GM21515 (cell line): Measurements from ENCODE around the gene PCDHB11.
"Not testable (repeated sequence)": the region's sequence is repeated elsewhere in the genome, so short reads cannot be mapped to it uniquely, and the experiment has no call there.

Experiments used
- ATAC-seq: cut with Tn5 transposase; IDR thresholded peaks from one replicate; pipeline ENCODE4 v1.9.1; 2021; ENCODE audit not compliant: unreplicated experiment

The PCDHB11 gene

GRCh38 chr5:141199359-141200235 is at the start of gene PCDHB11:
TSS of gene PCDHB11 (plus strand) at chr5:141199627. CDS start at chr5:141199775, 148 bp downstream.
- ATAC-seq = no peak

DNA sequence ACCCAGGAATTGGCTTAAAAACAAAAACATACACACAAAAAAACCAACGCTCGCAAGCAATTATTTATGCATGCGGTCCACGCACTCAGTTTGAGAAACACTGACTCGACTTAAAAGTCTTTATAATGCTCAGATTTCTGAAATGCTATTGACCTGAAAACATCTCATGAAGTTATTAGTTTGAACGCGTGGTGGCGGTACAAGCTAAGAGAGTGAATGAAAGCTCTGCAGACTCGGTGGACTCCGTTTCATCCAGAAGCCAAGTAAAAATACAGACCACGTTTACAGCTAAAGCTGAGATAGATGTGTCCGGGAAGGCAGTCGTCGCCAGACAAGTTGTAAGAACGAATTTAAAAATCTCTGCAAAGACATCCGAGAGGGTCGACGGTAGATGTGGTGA is 49.6 kb upstream of the PCDHB11 start, which contains the start of gene PCDHB6:
TSS of gene PCDHB6 (plus strand) at position 246 of the 400 bp plus-strand sequence. CDS start 201 bp downstream, outside the sequence.
- ATAC-seq = no peak

DNA sequence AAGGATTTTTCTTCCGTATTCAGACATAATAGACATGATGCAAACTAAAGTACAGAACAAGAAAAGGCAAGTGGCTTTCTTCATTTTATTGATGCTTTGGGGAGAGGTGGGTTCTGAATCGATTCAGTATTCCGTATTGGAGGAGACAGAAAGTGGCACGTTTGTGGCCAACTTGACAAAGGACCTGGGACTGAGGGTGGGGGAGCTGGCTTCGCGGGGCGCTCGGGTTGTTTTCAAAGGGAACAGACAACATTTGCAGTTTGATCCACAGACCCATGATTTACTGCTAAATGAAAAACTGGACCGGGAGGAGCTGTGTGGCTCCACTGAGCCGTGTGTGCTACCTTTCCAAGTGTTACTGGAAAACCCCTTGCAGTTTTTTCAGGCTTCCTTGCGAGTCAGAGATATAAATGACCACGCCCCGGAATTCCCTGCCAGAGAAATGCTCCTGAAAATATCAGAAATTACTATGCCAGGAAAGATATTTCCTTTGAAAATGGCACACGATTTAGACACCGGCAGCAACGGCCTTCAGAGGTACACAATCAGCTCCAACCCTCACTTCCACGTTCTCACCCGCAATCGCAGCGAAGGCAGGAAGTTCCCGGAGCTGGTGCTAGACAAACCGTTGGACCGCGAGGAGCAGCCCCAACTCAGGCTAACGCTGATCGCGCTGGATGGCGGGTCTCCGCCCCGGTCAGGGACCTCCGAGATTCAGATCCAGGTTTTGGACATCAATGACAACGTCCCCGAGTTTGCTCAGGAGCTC is 49.0 kb upstream of the PCDHB11 start:
- no peak for ATAC-seq

GRCh38 chr5:141150993-141151325 is 48.5 kb upstream of the PCDHB11 start:
- no peak for ATAC-seq

GRCh38 chr5:141151632-141152031 is 47.8 kb upstream of the PCDHB11 start:
- not testable (repeated sequence) for ATAC-seq

- not testable (repeated sequence) for ATAC-seq
These were observed 47.3 kb upstream of the PCDHB11 start for GRCh38 chr5:141152096-141152495.

DNA sequence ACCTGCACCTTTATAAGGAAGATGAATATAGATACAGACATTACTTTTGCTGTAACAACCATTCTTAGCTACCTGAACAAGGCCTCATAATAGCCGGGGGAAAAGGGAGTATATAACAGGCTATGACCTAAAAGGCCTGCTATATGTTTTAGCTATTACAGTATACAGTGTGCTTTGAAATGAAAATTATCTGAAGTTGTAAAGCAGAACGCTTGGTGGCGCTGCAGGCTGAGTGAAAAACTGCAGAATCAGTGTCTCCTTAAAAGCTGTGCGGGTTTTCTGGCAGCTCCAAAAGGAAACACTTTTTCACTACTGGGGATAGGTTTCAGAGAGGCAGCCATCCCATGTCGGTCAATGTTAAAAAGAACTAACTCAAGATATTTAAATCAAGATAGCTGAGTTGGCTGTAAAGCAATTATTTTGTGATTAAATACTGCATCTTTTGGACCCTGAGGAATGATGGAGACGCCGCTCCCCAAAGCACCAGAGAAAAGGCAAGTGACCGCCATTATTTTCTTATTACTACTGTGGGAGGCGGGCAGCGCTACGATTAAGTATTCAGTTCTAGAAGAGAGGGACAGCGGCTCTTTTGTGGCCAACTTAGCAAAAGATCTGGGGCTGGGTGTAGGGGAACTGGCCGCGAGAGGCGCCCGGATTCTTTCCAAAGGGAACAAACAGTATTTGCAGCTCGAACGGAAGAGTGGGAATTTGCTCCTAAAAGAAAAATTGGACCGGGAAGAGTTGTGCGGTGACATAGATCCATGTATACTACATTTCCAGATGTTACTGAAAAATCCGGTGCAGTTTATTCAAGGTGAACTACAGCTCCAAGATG is 43.7 kb upstream of the PCDHB11 start:
- no peak for ATAC-seq

GRCh38 chr5:141157356-141157755 is 42.1 kb upstream of the PCDHB11 start:
- ATAC-seq = not testable (repeated sequence)

DNA sequence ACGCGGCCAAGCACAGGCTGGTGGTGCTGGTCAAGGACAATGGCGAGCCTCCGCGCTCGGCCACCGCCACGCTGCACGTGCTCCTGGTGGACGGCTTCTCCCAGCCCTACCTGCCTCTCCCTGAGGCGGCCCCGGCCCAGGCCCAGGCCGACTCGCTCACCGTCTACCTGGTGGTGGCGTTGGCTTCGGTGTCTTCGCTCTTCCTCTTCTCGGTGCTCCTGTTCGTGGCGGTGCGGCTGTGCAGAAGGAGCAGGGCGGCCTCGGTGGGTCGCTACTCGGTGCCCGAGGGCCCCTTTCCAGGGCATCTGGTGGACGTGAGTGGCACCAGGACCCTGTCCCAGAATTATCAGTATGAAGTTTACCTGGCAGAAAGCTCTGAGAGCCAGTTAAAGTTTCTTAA is 41.5 kb upstream of the PCDHB11 start:
- not testable (repeated sequence) for ATAC-seq

DNA sequence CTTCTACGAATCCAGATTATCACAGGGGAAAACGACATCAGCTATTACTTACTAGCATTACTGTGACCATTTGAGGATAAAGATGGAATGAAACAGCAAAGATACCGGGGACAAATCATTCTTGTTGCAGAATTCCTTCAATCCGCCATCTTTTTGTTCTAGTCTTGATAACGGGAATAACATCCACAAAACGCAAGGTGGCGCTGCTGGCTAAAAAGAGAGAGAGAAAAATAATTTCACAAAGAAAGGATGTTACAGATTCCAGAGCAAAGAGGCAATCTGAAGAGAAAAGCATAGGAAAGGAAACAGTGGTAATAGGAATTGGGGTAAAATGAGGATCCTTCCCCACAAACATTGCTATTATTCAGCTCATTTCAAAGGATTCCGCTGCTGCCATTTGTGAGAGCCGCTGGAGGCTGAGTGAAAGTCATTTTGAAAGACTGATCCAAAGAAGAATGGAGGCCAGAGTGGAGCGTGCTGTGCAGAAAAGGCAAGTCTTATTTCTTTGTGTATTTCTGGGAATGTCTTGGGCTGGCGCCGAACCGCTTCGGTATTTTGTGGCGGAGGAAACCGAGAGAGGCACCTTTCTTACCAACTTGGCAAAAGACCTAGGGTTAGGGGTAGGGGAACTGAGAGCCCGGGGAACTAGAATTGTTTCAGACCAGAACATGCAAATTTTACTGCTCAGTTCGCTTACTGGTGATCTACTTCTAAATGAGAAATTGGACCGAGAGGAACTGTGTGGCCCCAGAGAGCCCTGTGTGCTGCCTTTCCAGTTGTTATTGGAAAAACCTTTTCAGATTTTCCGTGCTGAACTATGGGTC is 26.8 kb upstream of the PCDHB11 start, which contains the start of gene PCDHB7:
TSS of gene PCDHB7 (plus strand) at position 264 of the 824 bp plus-strand sequence. CDS start at position 456, 192 bp downstream.
- ATAC-seq = no peak

GRCh38 chr5:141174291-141175104 is 24.9 kb upstream of the PCDHB11 start:
- not testable (repeated sequence) for ATAC-seq

GRCh38 chr5:141175933-141176332 is 23.5 kb upstream of the PCDHB11 start:
- no peak for ATAC-seq

DNA sequence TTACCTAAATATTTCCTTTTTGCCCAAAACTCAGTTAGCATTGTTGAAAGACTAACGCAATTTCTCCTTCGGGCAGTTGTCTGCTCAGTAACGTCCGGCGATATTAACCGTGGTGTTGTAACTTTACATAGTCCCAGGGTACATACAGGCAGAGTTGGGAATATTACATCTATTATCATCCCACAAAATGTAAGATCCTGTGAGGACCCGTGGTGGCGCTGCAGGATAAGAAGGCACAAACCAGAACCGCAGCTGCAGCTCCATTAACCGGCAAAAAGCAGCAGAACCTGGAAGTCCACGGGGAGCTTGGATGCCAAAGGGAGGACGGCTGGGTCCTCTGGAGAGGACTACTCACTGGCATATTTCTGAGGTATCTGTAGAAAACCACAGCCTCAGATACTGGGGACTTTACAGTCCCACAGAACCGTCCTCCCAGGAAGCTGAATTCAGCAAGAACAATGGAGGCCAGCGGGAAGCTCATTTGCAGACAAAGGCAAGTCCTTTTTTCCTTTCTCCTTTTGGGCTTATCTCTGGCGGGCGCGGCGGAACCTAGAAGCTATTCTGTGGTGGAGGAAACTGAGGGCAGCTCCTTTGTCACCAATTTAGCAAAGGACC is 21.7 kb upstream of the PCDHB11 start, which contains the start of gene PCDHB8:
TSS of gene PCDHB8 (plus strand) at position 214 of the 615 bp plus-strand sequence. CDS start at position 459, 245 bp downstream.
- not testable (repeated sequence) for ATAC-seq

DNA sequence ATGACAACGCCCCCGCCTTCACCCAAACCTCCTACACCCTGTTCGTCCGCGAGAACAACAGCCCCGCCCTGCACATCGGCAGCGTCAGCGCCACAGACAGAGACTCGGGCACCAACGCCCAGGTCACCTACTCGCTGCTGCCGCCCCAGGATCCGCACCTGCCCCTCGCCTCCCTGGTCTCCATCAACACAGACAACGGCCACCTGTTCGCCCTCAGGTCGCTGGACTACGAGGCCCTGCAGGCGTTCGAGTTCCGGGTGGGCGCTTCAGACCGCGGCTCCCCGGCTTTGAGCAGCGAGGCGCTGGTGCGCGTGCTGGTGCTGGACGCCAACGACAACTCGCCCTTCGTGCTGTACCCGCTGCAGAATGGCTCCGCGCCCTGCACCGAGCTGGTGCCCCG is 20.1 kb upstream of the PCDHB11 start:
- not testable (repeated sequence) for ATAC-seq

DNA sequence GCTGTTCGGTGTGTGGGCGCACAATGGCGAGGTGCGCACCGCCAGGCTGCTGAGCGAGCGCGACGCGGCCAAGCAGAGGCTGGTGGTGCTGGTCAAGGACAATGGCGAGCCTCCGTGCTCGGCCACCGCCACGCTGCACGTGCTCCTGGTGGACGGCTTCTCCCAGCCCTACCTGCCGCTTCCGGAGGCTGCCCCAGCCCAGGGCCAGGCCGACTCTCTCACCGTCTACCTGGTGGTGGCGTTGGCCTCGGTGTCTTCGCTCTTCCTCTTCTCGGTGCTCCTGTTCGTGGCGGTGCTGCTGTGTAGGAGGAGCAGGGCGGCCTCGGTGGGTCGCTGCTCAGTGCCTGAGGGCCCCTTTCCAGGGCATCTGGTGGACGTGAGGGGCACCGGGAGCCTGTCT is 19.6 kb upstream of the PCDHB11 start:
- ATAC-seq = not testable (repeated sequence)

- no peak for ATAC-seq
These were observed 19.1 kb upstream of the PCDHB11 start for GRCh38 chr5:141180313-141180712.

DNA sequence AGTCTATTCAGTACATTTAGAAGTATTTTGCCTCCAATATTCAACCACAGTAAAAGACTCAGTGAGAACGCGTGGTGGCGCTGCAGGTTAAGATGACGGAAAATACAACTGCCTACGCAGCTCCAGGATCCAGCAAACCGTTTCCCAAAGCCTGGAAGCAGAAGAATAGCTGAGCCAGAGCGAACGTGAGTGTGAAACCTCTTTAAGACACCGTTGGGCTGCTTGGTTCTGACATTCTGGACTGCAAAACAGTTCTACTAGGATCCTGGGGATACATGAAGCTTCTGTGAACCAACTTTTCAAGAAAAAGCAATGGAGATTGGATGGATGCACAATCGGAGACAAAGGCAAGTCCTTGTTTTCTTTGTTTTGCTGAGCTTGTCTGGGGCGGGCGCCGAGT is 17.2 kb upstream of the PCDHB11 start, which contains the start of gene PCDHB16:
TSS of gene PCDHB16 (plus strand) at position 140 of the 400 bp plus-strand sequence. CDS start at position 313, 173 bp downstream.
- no peak for ATAC-seq

DNA sequence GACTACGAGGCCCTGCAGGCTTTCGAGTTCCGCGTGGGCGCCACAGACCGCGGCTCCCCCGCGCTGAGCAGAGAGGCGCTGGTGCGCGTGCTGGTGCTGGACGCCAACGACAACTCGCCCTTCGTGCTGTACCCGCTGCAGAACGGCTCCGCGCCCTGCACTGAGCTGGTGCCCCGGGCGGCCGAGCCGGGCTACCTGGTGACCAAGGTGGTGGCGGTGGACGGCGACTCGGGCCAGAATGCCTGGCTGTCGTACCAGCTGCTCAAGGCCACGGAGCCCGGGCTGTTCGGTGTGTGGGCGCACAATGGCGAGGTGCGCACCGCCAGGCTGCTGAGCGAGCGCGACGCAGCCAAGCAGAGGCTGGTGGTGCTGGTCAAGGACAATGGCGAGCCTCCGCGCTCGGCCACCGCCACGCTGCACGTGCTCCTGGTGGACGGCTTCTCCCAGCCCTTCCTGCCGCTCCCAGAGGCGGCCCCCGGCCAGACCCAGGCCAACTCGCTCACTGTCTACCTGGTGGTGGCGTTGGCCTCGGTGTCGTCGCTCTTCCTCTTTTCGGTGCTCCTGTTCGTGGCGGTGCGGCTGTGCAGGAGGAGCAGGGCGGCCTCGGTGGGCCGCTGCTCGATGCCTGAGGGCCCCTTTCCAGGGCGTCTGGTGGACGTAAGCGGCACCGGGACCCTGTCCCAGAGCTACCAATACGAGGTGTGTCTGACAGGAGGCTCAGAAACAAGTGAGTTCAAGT is 15.1 kb upstream of the PCDHB11 start:
- ATAC-seq = not testable (repeated sequence)
